ENCODE data around the gene SRP72.
"Not testable (repeated sequence)": the region's sequence is repeated elsewhere in the genome, so short reads cannot be mapped to it uniquely, and the experiment has no call there.

The SRP72 gene

DNA sequence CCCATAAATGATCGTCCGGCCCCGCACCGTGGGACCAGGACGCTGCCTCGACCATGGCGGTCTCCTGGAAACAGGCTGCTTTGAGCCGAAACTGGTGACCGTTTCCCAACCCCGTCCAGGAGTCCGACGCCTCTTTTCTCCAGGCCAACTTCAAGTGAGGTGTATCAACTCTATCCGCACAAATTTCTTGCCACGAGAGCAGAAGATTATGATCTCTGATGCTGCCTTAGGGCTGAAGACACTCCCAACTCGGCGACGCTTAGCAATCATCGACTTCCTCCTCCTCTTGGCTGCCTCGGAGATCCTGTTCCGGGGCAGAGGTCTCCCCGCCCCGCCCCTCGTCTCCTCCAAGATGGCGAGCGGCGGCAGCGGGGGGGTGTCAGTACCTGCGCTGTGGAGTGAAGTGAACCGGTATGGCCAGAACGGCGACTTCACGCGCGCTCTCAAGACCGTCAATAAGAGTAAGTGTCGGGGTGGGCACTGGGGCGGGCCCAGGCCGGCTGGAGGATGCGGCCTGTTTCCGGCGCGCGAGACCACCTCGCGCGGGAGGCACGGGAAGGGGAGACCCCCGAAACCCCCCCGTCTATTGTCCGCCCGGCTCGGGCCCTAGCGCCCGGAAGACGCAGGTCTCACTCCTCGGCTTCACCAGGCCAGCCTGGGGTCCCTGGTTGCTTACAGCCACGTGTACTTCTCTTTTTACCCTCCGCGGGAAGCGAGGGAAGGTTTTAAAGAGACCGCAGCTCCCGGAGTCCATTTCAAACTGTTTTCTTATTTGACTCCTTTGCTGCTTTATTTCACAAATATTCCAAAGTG, at the start of gene SRP72:
Gene SRP72 (plus strand): TSS at position 334 of the 813 bp plus-strand sequence. CDS start 19 bp downstream, at position 353.
- peak; percentile 78 to 79 for DNase-seq (ENCODE audit: low read depth in 2 of 2)

GRCh38 chr4:56424176-56424575, 43.2 kb upstream of the SRP72 start:
- no peak for DNase-seq (ENCODE audit: low read depth in 2 of 2)

DNA sequence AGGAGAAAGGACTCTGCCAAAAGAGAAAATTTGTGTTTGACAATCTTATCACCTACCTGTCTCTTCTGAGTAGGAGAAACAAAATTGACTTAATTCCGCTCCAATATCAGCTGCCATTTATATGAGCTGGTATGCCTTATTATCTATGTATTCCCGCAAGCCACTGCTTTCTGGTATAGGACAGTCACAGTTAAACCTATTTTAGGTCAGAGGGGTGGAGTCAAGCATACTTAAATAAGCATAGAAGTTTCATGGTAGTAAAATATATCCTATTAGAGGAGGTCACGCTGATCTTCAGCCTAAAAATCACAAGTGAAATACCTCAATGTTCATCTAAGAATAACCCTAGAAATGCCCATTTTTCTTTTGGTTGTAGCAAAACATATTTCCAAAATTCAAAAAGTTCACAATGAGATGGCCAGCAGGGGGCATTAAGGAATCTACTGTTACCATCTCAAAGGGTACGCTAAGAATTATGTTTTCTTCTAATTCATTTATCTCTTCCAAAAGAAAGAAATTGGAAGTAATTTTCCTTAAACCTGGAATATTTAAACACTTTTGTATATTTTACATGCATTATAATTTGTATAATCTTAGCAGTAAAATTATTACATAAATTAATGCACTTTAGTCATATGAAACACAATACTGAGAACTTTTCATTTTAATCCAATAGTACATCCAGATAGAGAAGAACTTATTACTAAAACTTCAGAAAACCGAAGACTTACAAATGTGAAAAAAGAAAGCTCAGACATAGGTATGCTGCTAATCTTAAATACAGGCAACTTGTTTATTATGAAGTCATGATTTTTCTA, 42.5 kb upstream of the SRP72 start:
- DNase-seq (ENCODE audit: low read depth in 2 of 2) = no peak

GRCh38 chr4:56425518-56425917, 41.9 kb upstream of the SRP72 start:
- DNase-seq (ENCODE audit: low read depth in 2 of 2) = no peak

GRCh38 chr4:56426273-56426672, 41.1 kb upstream of the SRP72 start:
- no peak for DNase-seq (ENCODE audit: low read depth in 2 of 2)

DNA sequence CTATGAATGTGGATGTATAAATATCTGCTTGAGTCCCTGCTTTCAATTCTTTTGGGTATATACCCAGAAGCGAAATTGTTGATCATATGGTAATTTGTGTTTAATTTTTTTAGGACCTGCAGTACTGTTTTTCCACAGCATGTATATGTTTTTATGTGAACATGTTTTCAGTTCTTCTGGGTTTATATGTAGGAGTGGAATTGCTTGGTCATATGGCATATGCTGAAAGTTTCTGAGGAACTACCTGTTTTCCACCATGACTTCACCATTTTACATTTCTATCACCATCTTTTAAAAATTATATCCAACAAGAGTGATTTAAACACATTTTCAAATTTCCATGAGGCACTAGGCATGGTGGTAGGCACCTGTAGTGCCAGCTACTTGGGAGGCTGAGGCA, 40.2 kb upstream of the SRP72 start:
- no peak for DNase-seq (ENCODE audit: low read depth in 2 of 2)

GRCh38 chr4:56430203-56430602, 37.2 kb upstream of the SRP72 start:
- DNase-seq (ENCODE audit: low read depth in 2 of 2) = no peak

DNA sequence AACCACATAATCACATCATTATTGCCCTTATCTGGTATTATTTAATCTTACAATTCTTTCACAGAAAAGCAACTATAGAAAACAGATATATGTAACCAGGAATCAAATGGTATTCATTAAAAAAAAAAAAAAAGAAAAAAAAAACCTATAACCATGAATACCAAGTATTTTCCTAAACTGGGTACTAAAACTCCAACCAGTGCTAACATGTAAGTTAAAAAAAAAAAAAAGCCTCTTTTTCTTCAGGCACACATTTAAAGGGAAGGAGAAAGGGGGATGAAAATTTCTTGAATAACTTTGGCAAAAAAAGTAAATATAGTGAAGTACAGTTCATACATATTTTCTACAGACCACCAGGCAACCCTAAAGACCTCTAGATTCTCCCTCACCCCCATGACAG, 34.1 kb upstream of the SRP72 start:
- DNase-seq (ENCODE audit: low read depth in 2 of 2) = no peak

- peak in 1 of 2 donors; percentile 25 for DNase-seq (ENCODE audit: low read depth in 2 of 2)
Measured at GRCh38 chr4:56434599-56435139, 32.7 kb upstream of the SRP72 start.

DNA sequence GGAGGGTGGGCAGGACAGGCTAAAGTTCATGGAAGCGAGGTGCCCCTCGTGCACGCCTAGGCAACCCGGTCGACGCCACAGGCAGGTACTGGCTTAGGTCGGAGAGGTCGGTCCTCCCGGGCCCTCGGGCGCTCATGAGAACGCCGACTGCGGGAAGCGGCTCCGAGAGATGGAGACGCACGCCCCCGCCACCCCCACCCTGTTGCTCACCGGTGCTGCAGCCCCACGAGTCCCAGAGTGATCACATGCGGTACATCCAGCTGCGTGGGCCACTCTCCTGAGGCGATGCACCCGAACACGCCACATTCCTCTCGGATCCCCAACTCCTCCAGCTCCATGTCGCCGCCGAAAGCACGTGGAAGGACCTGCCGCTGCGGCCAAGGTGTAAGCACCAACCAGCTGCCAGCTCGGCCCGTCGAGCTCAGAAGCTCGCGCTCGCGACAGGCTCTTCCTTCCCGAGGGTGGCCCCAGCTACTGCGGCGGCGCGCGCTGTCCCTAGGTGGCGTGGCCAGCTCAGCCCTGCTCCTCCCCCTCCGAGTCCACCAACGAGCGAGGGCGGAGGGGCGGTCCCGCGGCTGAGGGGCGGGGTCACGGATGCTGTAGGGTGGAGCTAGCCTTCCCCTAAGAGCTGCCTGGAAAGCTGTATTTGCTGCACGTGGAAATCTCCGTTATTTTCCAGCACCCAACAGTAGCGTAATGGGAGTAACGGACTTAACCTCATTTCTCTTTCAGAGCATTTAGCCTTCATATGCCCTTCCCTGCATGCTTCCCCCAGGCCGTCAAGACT, 32.1 kb upstream of the SRP72 start, which contains the start of gene PPAT:
Gene PPAT (minus strand): TSS at position 476 of the 787 bp plus-strand sequence. CDS start 138 bp downstream, at position 338.
- DNase-seq (ENCODE audit: low read depth in 2 of 2) = peak; percentile 97 to 98

DNA sequence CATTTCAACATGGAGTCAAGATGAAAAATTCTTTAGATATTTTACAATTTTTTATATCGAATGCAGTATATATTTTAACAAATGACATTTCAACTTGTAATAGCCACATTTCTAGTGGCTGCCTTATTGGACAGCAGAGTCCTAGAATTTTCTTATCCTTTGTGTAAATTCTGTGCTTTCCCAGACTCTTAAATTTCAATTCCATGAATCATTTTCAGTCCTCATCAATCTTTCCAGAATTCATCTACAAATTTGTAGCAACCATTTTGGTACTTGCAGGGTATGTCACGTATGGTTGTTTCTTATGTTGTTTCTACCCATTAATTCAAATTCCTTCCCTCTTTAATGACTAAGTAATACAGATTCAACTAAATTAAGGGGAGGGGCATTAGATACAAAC, 28.7 kb upstream of the SRP72 start:
- no peak for DNase-seq (ENCODE audit: low read depth in 2 of 2)

GRCh38 chr4:56440983-56441382, 26.4 kb upstream of the SRP72 start:
- no peak for DNase-seq (ENCODE audit: low read depth in 2 of 2)

DNA sequence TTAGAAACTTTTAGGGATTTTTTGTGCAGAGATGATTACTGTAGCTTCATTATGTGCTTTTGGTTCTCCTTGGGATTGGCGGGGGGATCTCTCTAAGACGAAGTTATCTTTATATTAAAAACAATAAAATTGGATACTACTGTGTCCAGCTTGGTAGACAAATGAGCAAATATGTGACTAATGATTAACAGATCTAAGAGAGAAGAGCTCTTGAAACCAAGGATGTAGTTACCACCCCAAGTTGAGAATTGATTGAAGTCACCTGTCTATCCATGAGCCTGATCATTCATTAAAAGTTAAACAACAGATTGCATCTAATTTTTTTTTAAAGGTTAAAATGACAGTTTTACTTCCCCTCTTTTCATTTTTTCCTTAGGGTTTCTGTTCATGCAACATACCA, 22.7 kb upstream of the SRP72 start:
- DNase-seq (ENCODE audit: low read depth in 2 of 2) = no peak

GRCh38 chr4:56445699-56446098, 21.7 kb upstream of the SRP72 start:
- no peak for DNase-seq (ENCODE audit: low read depth in 2 of 2)

- DNase-seq (ENCODE audit: low read depth in 2 of 2) = no peak
Measured at GRCh38 chr4:56448301-56448700, 19.1 kb upstream of the SRP72 start.

GRCh38 chr4:56449475-56449874, 17.9 kb upstream of the SRP72 start:
- not testable (repeated sequence) for DNase-seq (ENCODE audit: low read depth in 2 of 2)

DNA sequence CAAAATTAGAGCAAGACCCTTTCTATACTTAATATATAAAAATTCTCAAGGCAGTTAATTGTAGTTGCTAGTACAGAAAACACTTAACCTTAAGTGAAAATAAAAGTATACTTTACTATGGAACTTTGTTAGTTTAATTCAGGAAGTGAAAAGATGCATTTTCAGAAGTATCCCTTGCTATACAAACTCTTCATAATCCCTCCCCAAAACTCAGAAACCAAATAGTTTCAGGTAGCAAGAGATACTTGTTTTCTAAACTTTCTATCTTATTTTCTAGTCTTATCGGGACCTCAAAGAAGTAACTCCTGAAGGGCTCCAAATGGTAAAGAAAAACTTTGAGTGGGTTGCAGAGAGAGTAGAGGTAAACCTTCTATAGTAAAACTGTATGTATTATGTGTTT, 17.1 kb upstream of the SRP72 start:
- no peak for DNase-seq (ENCODE audit: low read depth in 2 of 2)

DNA sequence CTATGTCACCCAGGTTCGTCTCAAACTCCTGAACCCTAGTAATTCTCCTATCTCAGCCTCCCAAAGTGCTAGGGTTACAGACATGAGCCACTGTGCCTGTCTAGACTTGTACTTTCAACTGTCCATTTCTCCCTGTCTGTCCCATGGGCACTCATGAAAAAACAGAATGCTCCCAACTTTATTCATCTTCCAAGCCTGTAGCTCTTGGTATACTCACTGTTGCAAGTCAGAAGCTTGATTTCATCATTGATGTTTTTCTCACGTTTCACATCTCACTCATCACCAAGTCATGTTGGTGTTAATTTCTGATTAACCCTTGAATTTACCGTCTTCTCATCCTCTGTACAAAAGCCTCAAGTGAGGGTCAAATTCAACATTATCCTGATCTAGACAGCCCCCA, 7.3 kb upstream of the SRP72 start:
- DNase-seq (ENCODE audit: low read depth in 2 of 2) = no peak

DNA sequence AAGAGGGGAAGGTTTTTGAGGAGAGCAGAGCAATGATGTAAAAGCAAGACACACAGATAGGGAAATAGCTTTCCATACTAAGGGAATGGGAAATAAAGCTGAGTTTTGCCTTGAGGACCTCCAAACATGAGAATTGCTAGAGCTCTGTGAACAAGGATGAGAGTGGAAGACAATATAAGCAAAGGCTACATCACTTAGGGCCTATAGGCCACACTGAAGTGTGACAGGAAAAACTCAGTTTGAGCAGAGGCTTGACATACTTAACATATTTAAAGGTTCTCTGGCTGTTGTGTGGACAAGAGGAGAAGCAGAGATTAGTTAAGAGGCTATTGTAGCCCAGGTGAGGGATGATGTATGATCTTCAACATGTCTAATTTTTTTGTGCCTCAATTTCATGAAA, 5.3 kb upstream of the SRP72 start:
- no peak for DNase-seq (ENCODE audit: low read depth in 2 of 2)

GRCh38 chr4:56463711-56464110, 3.7 kb upstream of the SRP72 start:
- DNase-seq (ENCODE audit: low read depth in 2 of 2) = no peak

DNA sequence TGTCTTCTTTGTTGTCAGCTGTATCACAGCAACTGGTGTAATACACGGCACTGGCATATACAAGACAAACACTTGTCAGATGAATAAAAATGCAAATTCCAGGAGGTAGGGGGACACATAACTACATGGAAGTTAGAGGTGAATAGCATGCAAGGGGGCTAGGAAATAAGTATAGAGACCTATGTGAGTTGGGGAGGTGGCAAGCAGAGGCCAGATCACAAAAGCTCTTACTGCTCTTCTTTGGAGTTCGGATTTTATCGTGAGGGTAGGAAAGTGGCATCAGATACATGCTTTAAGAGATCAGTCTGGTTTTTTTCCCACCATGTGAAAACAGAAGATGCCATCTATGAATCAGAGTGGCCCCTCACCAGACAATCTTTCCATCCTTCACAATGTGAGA, 2.8 kb upstream of the SRP72 start:
- DNase-seq (ENCODE audit: low read depth in 2 of 2) = no peak

All from activated CD4-positive, alpha-beta T cell treated with anti-CD3 and anti-CD28 coated beads for 24 hours (primary cell).